Smooth muscle cell (in vitro differentiated cells): ENCODE results near the gene RNU5B-1. TPM values are rescaled to one million over a fixed set of nuclear protein-coding genes. Genes with fewer than 3 reads are reported as not detected.

Source experiments
- DNase-seq: peaks from one replicate; lab custom pipeline; 2025; ENCODE audit not compliant: unreplicated experiment; lab: John Stamatoyannopoulos, UW
- H2AFZ ChIP-seq: fragments of 200-600 bp; sonication (generic); 2 replicates; pipeline ENCODE4 v1.6.0; 2016; ENCODE audit warnings: antibody characterized with exemption, low read depth, mild to moderate bottlenecking
- H3F3A ChIP-seq: fragments of 200-600 bp; sonication (generic); 2 replicates; pipeline ENCODE4 v1.6.0; 2017; ENCODE audit warnings: antibody characterized with exemption, low read depth
- H3K27ac ChIP-seq: fragments of 200-600 bp; sonication (generic); 2 replicates; pipeline ENCODE4 v1.5.1; 2016; ENCODE audit warnings: low read depth, mild to moderate bottlenecking
- H3K27me3 ChIP-seq: fragments of 200-600 bp; sonication (generic); 2 replicates; pipeline ENCODE4 v1.6.1; 2016; ENCODE audit warnings: low read depth, mild to moderate bottlenecking
- H3K36me3 ChIP-seq: fragments of 200-600 bp; sonication (generic); 2 replicates; pipeline ENCODE4 v1.5.1; 2016; ENCODE audit warnings: low read depth
- H3K4me1 ChIP-seq: fragments of 200-600 bp; sonication (generic); 2 replicates; pipeline ENCODE4 v1.5.1; 2016; ENCODE audit warnings: low read depth
- H3K4me2 ChIP-seq: fragments of 200-600 bp; sonication (generic); 2 replicates; pipeline ENCODE4 v1.6.0; 2016; ENCODE audit warnings: mild to moderate bottlenecking
- H3K4me3 ChIP-seq: fragments of 200-600 bp; sonication (generic); 2 replicates; pipeline ENCODE4 v1.5.1; 2016; ENCODE audit warnings: mild to moderate bottlenecking
- H3K79me2 ChIP-seq: fragments of 200-600 bp; sonication (generic); 2 replicates; pipeline ENCODE4 v1.6.0; 2016; ENCODE audit warnings: low read depth, mild to moderate bottlenecking
- H3K9ac ChIP-seq: fragments of 200-600 bp; sonication (generic); 2 replicates; pipeline ENCODE4 v1.6.0; 2016; ENCODE audit warnings: low read depth
- H3K9me3 ChIP-seq: fragments of 200-600 bp; sonication (generic); replicated peaks from 2 replicates; pipeline ENCODE4 v1.5.1; 2016; ENCODE audit warnings: low read depth
- H4K20me1 ChIP-seq: fragments of 200-600 bp; sonication (generic); 2 replicates; pipeline ENCODE4 v1.6.0; 2016; ENCODE audit warnings: low read depth
- CTCF ChIP-seq: fragments of 200-600 bp; sonication (generic); IDR thresholded peaks from 2 replicates; pipeline ENCODE4 v1.5.1; 2017; ENCODE audit warnings: borderline replicate concordance, mild to moderate bottlenecking, antibody characterized with exemption; ENCODE audit not compliant: insufficient read depth, poor library complexity, severe bottlenecking
- WGBS: methylation state at CpG from one replicate; pipeline ENCODE4 v1.1.7; 2016; ENCODE audit warnings: low lambda C conversion rate; 5-methylcytosine and 5-hydroxymethylcytosine counted together
- polyA plus RNA-seq: library from polyadenylated mRNA; unstranded; fragments of >200 nt; fragmentation: Nextera tagmentation; extraction: Ambion mirVana; gene quantifications from 2 replicates; pipeline ENCODE4 v1.2.1, GENCODE V29; 2016
- total RNA-seq: library from RNA; depleted of rRNA; stranded (reverse); fragments of >200 nt; gene quantifications from 2 replicates; pipeline ENCODE4 v1.2.3, GENCODE V29; 2014

Gene RNU5B-1
- total and polyA plus RNA-seq, 2 experiments from 2014 or later = not detected

GRCh38 chr15:65258375-65259262 lies 45.9 kb upstream of the RNU5B-1 start:
- no peak for TF ChIP-seq CTCF
- 44% methylated on average over 5 of the region's 5 CpGs for WGBS
- no peak for DNase-seq

GRCh38 chr15:65259367-65259797 lies 45.1 kb upstream of the RNU5B-1 start:
- H3K4me2 ChIP-seq = no peak overlapping the region

More at GRCh38 chr15:65258375-65259262, 45.9 kb upstream of the RNU5B-1 start:
- H2AFZ ChIP-seq = no peak overlapping the region
- H3K4me3 ChIP-seq = no peak overlapping the region
- peaks cover 15% of the 10 kb centered on the region for H3F3A ChIP-seq
- H3K27me3 ChIP-seq = no peaks in the 10 kb centered on the region
- H4K20me1 ChIP-seq = no peaks in the 10 kb centered on the region
- H3K27ac ChIP-seq = peak overlapping the region; percentile 75
- H3K79me2 ChIP-seq = no peaks in the 10 kb centered on the region
- peak overlapping the region; percentile 6 for H3K9ac ChIP-seq
- peak overlapping the region; percentile 11 for H3K4me2 ChIP-seq
- no peaks in the 10 kb centered on the region for H3K4me1 ChIP-seq
- no peaks in the 10 kb centered on the region for H3K9me3 ChIP-seq
- H3K36me3 ChIP-seq = no peaks in the 10 kb centered on the region

DNA sequence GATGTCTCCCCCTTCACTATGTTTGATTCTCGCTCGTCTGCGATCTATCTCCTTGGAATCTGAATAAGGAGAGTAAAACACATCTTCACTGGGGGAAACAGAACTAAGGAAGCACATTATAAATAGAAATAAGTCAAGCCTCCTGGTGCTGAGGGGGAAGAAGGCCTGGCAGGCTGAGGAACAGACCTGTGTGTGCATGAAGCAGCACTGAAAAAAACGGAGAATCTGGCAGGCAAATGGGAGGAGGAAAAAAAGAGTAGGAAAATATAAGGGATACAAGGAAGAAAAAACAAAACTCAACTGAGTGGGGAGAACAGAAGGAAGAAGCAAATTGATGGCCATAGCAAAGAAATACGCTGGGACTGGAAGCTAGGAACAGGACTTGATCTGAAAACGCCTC lies 43.5 kb upstream of the RNU5B-1 start:
- Histone ChIP-seq H3K9me3 (no peaks in the 10 kb centered on the region), H2AFZ (no peak overlapping the region), H3K27ac (no peak overlapping the region), H3K27me3 (no peaks in the 10 kb centered on the region), H3K4me2 (no peak overlapping the region), H3K9ac (no peak overlapping the region), H3K4me1 (no peaks in the 10 kb centered on the region), H3K4me3 (no peak overlapping the region), H3F3A (peaks cover 15% of the 10 kb centered on the region), H3K79me2 (no peaks in the 10 kb centered on the region), H3K36me3 (no peaks in the 10 kb centered on the region), H4K20me1 (no peaks in the 10 kb centered on the region)
- 93% methylated on average over 6 of the region's 6 CpGs for WGBS
- no peak for DNase-seq
- TF ChIP-seq CTCF = no peak

More at GRCh38 chr15:65259367-65259797, 45.1 kb upstream of the RNU5B-1 start:
- H3K27ac ChIP-seq = peak overlapping the region; percentile 75
- H4K20me1 ChIP-seq = no peaks in the 10 kb centered on the region
- H3K9ac ChIP-seq = no peak overlapping the region
- no peak for TF ChIP-seq CTCF
- no peak for DNase-seq
- H2AFZ ChIP-seq = no peak overlapping the region
- H3F3A ChIP-seq = peaks cover 15% of the 10 kb centered on the region
- no peaks in the 10 kb centered on the region for H3K9me3 ChIP-seq
- H3K36me3 ChIP-seq = no peaks in the 10 kb centered on the region
- 56% methylated on average over 7 of the region's 7 CpGs for WGBS
- no peak overlapping the region for H3K4me3 ChIP-seq
- no peaks in the 10 kb centered on the region for H3K27me3 ChIP-seq
- no peaks in the 10 kb centered on the region for H3K4me1 ChIP-seq
- H3K79me2 ChIP-seq = no peaks in the 10 kb centered on the region
